Neural cell (in vitro differentiated cells): Measurements from ENCODE around the gene HOXC13.

Experiments used
- EP300 ChIP-seq: fragments of 450-650 bp; conservative IDR thresholded peaks from 2 replicates; pipeline ENCODE4 v1.6.1; 2014; ENCODE audit warnings: antibody characterized with exemption, mild to moderate bottlenecking, moderate library complexity; ENCODE audit not compliant: poor library complexity, severe bottlenecking
- EZH2 ChIP-seq: fragments of 200-600, 300-800 bp; shearing (Covaris generic), sonication (generic); IDR thresholded peaks from 2 replicates; pipeline ENCODE4 v1.6.1; 2014; ENCODE audit warnings: antibody characterized with exemption, low read length, borderline replicate concordance, mild to moderate bottlenecking; ENCODE audit not compliant: insufficient read depth, poor library complexity, severe bottlenecking
- POLR2AphosphoS5 ChIP-seq: IDR thresholded peaks from 2 replicates; pipeline ENCODE4 v1.6.1; 2012
- RAD21 ChIP-seq: fragments of 450-650 bp; conservative IDR thresholded peaks from 2 replicates; pipeline ENCODE4 v1.6.1; 2014; ENCODE audit warnings: antibody characterized with exemption, mild to moderate bottlenecking, moderate library complexity
- SMC3 ChIP-seq: fragments of 450-650 bp; conservative IDR thresholded peaks from 2 replicates; pipeline ENCODE4 v1.6.1; 2014; ENCODE audit warnings: antibody characterized with exemption, mild to moderate bottlenecking, moderate library complexity; ENCODE audit not compliant: poor library complexity
- TAF1 ChIP-seq: IDR thresholded peaks from 2 replicates; pipeline ENCODE4 v1.6.1; 2012; ENCODE audit warnings: low read depth
- TF ChIP-seq, protein P1 (sequence below): fragments of 450-650 bp; IDR thresholded peaks from 2 replicates; pipeline ENCODE4 v1.5.1; 2014; ENCODE audit warnings: antibody characterized with exemption, mild to moderate bottlenecking, moderate library complexity; ENCODE audit not compliant: poor library complexity, severe bottlenecking
- TF ChIP-seq, protein P2 (sequence below): IDR thresholded peaks from 2 replicates; pipeline ENCODE4 v1.6.1; 2012; ENCODE audit warnings: borderline replicate concordance

DNA sequence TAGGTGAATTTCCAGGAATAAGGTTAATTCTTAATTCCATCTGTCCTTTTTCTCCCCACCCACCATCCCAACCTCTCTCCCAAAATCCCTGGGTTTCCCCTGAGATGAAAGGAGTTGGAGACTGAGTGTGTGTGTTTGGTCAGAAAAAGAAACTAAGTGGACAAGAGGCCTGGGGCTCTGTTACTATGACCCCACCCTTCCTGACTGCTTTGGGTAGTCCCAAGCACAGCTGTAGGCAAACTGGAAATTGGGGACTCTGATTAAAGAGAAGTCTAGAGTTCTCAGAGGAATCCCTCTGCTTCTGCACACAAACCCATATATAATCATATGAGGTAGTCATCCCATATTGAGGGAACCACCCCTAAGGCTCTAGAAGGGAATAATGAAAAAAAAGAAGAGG, 9.1 kb downstream of the HOXC13 start:
- TF ChIP-seq TAF1 (no peak), EZH2 (no peak), SMC3 (no peak), EP300 (no peak), RAD21 (no peak), POLR2AphosphoS5 (no peak)
- TF ChIP-seq, protein P1, sequence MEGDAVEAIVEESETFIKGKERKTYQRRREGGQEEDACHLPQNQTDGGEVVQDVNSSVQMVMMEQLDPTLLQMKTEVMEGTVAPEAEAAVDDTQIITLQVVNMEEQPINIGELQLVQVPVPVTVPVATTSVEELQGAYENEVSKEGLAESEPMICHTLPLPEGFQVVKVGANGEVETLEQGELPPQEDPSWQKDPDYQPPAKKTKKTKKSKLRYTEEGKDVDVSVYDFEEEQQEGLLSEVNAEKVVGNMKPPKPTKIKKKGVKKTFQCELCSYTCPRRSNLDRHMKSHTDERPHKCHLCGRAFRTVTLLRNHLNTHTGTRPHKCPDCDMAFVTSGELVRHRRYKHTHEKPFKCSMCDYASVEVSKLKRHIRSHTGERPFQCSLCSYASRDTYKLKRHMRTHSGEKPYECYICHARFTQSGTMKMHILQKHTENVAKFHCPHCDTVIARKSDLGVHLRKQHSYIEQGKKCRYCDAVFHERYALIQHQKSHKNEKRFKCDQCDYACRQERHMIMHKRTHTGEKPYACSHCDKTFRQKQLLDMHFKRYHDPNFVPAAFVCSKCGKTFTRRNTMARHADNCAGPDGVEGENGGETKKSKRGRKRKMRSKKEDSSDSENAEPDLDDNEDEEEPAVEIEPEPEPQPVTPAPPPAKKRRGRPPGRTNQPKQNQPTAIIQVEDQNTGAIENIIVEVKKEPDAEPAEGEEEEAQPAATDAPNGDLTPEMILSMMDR = no peak
- TF ChIP-seq, protein P2, sequence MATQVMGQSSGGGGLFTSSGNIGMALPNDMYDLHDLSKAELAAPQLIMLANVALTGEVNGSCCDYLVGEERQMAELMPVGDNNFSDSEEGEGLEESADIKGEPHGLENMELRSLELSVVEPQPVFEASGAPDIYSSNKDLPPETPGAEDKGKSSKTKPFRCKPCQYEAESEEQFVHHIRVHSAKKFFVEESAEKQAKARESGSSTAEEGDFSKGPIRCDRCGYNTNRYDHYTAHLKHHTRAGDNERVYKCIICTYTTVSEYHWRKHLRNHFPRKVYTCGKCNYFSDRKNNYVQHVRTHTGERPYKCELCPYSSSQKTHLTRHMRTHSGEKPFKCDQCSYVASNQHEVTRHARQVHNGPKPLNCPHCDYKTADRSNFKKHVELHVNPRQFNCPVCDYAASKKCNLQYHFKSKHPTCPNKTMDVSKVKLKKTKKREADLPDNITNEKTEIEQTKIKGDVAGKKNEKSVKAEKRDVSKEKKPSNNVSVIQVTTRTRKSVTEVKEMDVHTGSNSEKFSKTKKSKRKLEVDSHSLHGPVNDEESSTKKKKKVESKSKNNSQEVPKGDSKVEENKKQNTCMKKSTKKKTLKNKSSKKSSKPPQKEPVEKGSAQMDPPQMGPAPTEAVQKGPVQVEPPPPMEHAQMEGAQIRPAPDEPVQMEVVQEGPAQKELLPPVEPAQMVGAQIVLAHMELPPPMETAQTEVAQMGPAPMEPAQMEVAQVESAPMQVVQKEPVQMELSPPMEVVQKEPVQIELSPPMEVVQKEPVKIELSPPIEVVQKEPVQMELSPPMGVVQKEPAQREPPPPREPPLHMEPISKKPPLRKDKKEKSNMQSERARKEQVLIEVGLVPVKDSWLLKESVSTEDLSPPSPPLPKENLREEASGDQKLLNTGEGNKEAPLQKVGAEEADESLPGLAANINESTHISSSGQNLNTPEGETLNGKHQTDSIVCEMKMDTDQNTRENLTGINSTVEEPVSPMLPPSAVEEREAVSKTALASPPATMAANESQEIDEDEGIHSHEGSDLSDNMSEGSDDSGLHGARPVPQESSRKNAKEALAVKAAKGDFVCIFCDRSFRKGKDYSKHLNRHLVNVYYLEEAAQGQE = no peak
